ENCODE measurements around the gene SLC16A3. TPM values are rescaled to one million over a fixed set of nuclear protein-coding genes. Genes with fewer than 3 reads are reported as not detected.

Gene SLC16A3
- total and polyA plus RNA-seq, 2 donors (not counting 1 experiment from before 2014, with no cell fraction given): 14.9 to 65.7 TPM

DNA sequence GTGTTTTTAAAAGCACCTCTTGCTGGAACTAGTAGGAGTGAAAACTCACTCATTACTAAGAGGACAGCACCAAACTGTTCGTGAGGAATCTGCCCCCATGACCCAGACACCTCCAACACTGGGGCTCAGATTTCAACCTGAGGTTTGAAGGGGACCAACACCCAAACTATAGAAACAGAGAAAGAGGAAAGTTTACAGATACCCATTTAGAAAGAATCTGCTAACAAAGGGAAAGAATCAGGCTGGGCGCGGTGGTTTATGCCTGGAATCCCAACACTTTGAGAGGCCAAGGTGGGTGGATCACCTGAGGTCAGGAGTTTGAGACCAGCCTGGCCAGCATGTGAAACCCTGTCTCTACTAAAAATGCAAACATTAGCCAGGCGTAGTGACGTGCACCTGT lies 48.1 kb downstream of the SLC16A3 start:
- Histone ChIP-seq H3K4me1 (ENCODE audit: control insufficient read depth in 2 of 2, insufficient read depth in 2 of 2, low read length in 2 of 2) (peaks cover 11 to 16% of the 10 kb centered on the region in 2 donors), H2AFZ (ENCODE audit: insufficient read depth, low read depth, low read length, poor library complexity, severe bottlenecking) (no peak overlapping the region), H3K9me3 (ENCODE audit: control extremely low read depth in 1 of 3, control insufficient read depth in 2 of 3, insufficient read depth in 1 of 3, low read length in 2 of 3) (no peaks in the 10 kb centered on the region), H3K4me2 (replicated peaks; ENCODE audit: low read depth, low read length, poor library complexity, severe bottlenecking) (no peak overlapping the region), H3K9ac (ENCODE audit: low read length) (no peak overlapping the region), H3K79me2 (ENCODE audit: control insufficient read depth, insufficient read depth, low read length) (peaks cover 31% of the 10 kb centered on the region), H3K27me3 (replicated peaks in 1 of 4; ENCODE audit: control extremely low read depth in 1 of 4, control insufficient read depth in 3 of 4, insufficient read depth in 4 of 4, low read length in 3 of 4) (peaks cover 0 to 10% (median 0%) of the 10 kb centered on the region in 4 experiments), H3K36me3 (replicated peaks in 1 of 2; ENCODE audit: control extremely low read depth in 1 of 2, control insufficient read depth in 1 of 2, extremely low read depth in 1 of 2, insufficient read depth in 2 of 2, low read length in 1 of 2) (peaks cover 0 to 4% of the 10 kb centered on the region in 2 experiments), H3K4me3 (ENCODE audit: control extremely low read depth in 1 of 5, extremely low read depth in 1 of 5, insufficient read depth in 1 of 5, low read depth in 2 of 5, low read length in 4 of 5) (no peak overlapping the region), H3K27ac (ENCODE audit: low read length in 2 of 2) (no peak overlapping the region), H4K20me1 (ENCODE audit: control insufficient read depth, insufficient read depth, low read length, poor library complexity, severe bottlenecking) (peaks cover 15% of the 10 kb centered on the region)
- intact Hi-C loops (cut with micrococcal nuclease): no loop called here
- POLR2A ChIA-PET: no interaction called here
- DNase-seq (no peak), ATAC-seq (ENCODE audit: low read depth) (no peak)
- CTCF ChIA-PET: no interaction called here
- Mint-ChIP-seq H3K4me3 (no peak overlapping the region), H3K4me1 (peaks cover 12% of the 10 kb centered on the region), H3K27ac (no peak overlapping the region), H3K27me3 (no peaks in the 10 kb centered on the region), H3K9me3 (ENCODE audit: insufficient read depth) (no peaks in the 10 kb centered on the region)
- no peak for TF ChIP-seq EZH2 (IDR thresholded peaks at IDR 0.05; ENCODE audit: borderline replicate concordance, insufficient read depth, low read depth, low read length, poor library complexity, severe bottlenecking)
- WGBS (ENCODE audit: insufficient coverage): 100% methylated on average over 2 of the region's 5 CpGs

DNA sequence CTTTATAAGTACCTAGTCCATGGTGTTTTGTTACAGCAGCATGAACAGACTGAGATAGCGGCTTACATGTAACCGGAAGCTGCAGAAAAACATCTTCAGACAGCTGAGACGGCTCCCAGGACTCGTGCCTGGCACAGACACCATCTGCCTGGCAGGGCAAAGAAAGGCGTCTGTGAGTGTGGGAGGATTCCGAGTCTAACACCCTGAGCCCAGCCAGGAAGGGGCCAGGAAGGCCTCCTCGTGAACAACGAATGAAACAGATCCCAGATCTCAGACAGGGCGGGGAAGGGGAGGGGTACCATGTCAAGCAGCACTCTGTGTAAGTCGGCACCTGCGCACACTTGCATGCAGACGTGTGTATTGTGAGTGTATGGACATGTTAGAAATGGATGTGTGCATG lies 49.0 kb downstream of the SLC16A3 start:
- Mint-ChIP-seq H3K27ac (no peak overlapping the region), H3K4me3 (no peak overlapping the region), H3K4me1 (peaks cover 5% of the 10 kb centered on the region), H3K27me3 (no peaks in the 10 kb centered on the region), H3K9me3 (ENCODE audit: insufficient read depth) (no peaks in the 10 kb centered on the region)
- Histone ChIP-seq H3K27ac (ENCODE audit: low read length in 2 of 2) (no peak overlapping the region), H2AFZ (ENCODE audit: insufficient read depth, low read depth, low read length, poor library complexity, severe bottlenecking) (no peak overlapping the region), H3K36me3 (replicated peaks in 1 of 2; ENCODE audit: control extremely low read depth in 1 of 2, control insufficient read depth in 1 of 2, extremely low read depth in 1 of 2, insufficient read depth in 2 of 2, low read length in 1 of 2) (no peaks in the 10 kb centered on the region), H3K27me3 (replicated peaks in 1 of 4; ENCODE audit: control extremely low read depth in 1 of 4, control insufficient read depth in 3 of 4, insufficient read depth in 4 of 4, low read length in 3 of 4) (peaks cover 0 to 10% (median 0%) of the 10 kb centered on the region in 4 experiments), H3K9ac (ENCODE audit: low read length) (no peak overlapping the region), H3K4me3 (ENCODE audit: control extremely low read depth in 1 of 5, extremely low read depth in 1 of 5, insufficient read depth in 1 of 5, low read depth in 2 of 5, low read length in 4 of 5) (no peak overlapping the region), H3K4me2 (replicated peaks; ENCODE audit: low read depth, low read length, poor library complexity, severe bottlenecking) (no peak overlapping the region), H3K9me3 (ENCODE audit: control extremely low read depth in 1 of 3, control insufficient read depth in 2 of 3, insufficient read depth in 1 of 3, low read length in 2 of 3) (no peaks in the 10 kb centered on the region), H3K4me1 (ENCODE audit: control insufficient read depth in 2 of 2, insufficient read depth in 2 of 2, low read length in 2 of 2) (peaks cover 6 to 9% of the 10 kb centered on the region in 2 donors), H4K20me1 (ENCODE audit: control insufficient read depth, insufficient read depth, low read length, poor library complexity, severe bottlenecking) (peaks cover 7% of the 10 kb centered on the region), H3K79me2 (ENCODE audit: control insufficient read depth, insufficient read depth, low read length) (peaks cover 22% of the 10 kb centered on the region)
- no peak for TF ChIP-seq EZH2 (IDR thresholded peaks at IDR 0.05; ENCODE audit: borderline replicate concordance, insufficient read depth, low read depth, low read length, poor library complexity, severe bottlenecking)
- TF ChIP-seq, protein P1, sequence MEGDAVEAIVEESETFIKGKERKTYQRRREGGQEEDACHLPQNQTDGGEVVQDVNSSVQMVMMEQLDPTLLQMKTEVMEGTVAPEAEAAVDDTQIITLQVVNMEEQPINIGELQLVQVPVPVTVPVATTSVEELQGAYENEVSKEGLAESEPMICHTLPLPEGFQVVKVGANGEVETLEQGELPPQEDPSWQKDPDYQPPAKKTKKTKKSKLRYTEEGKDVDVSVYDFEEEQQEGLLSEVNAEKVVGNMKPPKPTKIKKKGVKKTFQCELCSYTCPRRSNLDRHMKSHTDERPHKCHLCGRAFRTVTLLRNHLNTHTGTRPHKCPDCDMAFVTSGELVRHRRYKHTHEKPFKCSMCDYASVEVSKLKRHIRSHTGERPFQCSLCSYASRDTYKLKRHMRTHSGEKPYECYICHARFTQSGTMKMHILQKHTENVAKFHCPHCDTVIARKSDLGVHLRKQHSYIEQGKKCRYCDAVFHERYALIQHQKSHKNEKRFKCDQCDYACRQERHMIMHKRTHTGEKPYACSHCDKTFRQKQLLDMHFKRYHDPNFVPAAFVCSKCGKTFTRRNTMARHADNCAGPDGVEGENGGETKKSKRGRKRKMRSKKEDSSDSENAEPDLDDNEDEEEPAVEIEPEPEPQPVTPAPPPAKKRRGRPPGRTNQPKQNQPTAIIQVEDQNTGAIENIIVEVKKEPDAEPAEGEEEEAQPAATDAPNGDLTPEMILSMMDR (IDR thresholded peaks at IDR 0.05): no peak
- intact Hi-C loops (cut with micrococcal nuclease): no loop called here
- ChIA-PET POLR2A (no interaction called here), CTCF (no interaction called here)
- 96% methylated on average over 11 of the region's 12 CpGs for WGBS (ENCODE audit: insufficient coverage)
- DNase-seq: no peak
- ATAC-seq (ENCODE audit: low read depth): no peak

All from B cell (primary cell).